Hair follicular keratinocyte (primary cell): ENCODE measurements around the gene CSMD2. TPM values are rescaled to one million over a fixed set of nuclear protein-coding genes. Genes with fewer than 3 reads are reported as not detected.

Experiments
- total RNA-seq: library from RNA; depleted of rRNA; stranded (reverse); fragments of >200 nt; gene quantifications from 2 replicates; pipeline ENCODE4 v1.2.3, GENCODE V29; 2015

CSMD2 gene
- 0.11 and 0.94 TPM in 2 replicates for total RNA-seq

DNA sequence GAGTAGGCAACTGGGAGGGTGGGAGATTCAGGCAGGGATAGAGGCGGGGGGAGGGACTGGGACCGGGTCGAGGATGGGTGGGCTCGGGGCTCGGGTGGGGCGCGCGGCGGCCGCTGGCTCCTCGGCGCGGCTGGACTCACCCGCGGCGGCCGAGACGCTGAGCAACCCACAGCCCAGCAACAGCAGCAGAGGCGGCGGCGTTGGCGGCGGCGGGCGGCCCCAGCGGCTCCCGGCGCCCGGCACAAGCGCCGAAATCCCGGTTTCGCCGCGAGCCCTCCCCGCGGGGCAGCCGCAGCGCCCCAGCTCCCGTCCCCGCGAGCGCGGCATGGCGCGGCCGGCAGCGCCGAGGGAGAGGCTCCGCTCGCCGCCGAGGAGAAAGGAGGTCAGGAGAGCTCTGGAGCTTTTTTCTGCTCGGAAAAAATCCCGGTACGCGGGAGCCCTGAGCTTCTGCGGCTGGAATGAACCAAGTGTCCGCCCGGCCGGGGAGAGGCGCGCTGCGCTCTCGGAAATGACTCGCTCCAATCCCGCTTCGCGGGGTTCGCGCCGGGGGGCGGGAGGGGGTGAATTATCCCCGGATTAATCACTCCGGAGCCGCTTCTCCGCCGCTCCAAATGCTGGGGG, at the start of gene CSMD2:
TSS of gene CSMD2 (minus strand) at position 460 of the 621 bp plus-strand sequence. CDS start at position 327, 133 bp downstream.

DNA sequence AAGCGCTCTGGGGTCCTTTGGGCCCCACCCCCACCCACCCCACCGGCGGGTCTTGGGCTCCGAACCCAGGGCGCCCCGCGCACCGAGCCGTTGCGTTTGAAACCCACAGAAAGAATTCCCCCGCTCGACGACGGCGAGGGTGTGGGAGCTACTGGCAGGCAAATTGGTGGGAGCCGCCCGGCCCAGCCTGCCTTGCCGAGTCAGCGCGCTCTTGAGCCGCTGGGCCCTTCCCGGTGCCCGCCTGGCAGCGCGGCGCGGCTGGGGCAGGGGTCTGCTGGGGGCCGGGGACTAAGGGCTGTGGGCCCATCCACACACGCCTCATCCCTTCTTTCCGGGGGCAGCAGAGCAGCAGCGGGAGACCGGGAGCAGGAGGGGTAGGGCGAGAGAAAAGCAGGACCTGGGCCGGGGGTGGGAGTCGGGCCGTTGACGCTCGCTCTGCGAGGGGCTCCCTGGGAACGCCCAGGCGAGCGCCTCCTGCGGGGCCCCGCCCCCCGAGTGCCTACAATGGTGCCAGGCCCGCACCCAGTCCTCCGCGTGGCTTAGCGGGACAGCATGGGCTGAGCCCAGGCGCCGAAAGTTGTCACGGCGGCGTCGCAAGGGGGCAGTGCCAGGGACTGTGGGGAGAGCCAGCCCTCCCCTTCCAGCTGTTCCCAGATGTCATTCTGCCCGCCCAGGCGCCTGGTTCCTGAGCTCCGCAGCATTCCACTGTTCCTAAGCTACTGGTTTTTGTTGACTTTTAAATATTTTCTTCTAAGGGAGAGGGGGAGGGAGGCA, 12.0 kb upstream of the CSMD2 start, which contains the start of gene C1orf94:
TSS of gene C1orf94 (plus strand) at position 78 of the 774 bp plus-strand sequence. CDS start 883 bp downstream, outside the sequence.

DNA sequence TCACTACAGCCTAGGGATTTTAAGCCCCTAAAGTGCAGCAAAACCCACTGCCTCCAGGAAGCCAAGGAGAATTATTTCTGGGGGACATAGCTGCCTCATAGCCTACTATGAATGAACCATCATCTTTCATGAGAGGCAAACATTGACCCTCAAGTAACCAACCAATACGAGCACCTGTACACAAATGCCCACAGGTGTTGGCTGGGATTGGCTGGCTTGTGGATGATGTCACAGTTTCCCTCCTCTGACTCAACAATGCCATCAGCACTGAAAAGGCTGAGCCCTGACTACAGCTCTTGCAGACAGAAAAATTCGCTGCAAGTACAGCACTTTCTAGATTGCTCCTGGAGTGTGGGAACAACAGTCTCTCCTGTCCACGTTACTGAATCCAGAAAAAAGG, 301.3 kb downstream of the CSMD2 start, which contains the start of gene HMGB4:
TSS of gene HMGB4 (plus strand) at position 301 of the 400 bp plus-strand sequence. CDS start 113 bp downstream, outside the sequence.

DNA sequence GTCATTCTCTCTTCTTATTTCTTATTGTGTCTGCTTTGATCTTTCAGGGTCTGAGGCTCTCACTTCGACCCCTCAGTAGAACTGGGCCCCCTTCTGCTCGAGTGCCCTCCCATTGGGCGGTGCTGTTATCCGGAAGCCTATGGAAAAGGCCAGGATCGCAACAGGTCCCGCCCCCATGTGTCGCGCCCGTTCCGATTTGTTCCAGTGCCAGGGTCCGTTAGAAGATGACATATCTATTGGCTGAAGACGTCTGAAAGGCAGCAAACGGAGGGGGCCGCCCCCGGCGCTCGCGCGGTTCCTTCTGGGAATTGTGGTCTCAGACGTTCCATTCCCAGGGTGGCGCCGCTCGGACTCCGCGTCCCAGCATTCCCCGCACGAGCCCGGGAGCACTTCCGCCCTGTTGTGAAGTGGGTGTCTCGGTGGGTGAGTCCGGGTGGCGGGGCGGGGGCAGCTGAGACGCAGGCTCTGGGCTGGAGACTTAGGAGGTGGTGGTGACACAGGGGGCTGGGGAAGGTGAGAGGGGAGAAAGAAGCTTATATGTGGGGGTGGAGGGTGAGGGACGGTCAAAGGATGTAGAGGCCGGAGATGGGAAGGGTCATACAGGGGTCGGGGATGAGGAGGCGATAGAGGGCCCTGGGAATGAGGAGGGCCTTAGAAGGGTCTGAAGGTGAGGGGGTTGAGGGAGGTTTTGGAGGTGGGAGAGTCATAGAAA, 692.6 kb downstream of the CSMD2 start, which contains the start of gene ZSCAN20:
TSS of gene ZSCAN20 (plus strand) at position 377 of the 712 bp plus-strand sequence. CDS start 6,644 bp downstream, outside the sequence.

Other genes starting within 250 kb of the CSMD2 start
- gene C1orf94, start 11.7 kb upstream of the CSMD2 start, total RNA-seq: not detected in 2 replicates